Stimulated activated naive CD4-positive, alpha-beta T cell (primary cell): ENCODE measurements around the gene HSPA14.
"Not testable (repeated sequence)": the region's sequence is repeated elsewhere in the genome, so short reads cannot be mapped to it uniquely, and the experiment has no call there.

Source experiments
- DNase-seq, 6 experiments: peaks; one replicate each; lab custom pipeline; 2025; lab: John Stamatoyannopoulos, UW

Gene HSPA14, protein sequence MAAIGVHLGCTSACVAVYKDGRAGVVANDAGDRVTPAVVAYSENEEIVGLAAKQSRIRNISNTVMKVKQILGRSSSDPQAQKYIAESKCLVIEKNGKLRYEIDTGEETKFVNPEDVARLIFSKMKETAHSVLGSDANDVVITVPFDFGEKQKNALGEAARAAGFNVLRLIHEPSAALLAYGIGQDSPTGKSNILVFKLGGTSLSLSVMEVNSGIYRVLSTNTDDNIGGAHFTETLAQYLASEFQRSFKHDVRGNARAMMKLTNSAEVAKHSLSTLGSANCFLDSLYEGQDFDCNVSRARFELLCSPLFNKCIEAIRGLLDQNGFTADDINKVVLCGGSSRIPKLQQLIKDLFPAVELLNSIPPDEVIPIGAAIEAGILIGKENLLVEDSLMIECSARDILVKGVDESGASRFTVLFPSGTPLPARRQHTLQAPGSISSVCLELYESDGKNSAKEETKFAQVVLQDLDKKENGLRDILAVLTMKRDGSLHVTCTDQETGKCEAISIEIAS

DNA sequence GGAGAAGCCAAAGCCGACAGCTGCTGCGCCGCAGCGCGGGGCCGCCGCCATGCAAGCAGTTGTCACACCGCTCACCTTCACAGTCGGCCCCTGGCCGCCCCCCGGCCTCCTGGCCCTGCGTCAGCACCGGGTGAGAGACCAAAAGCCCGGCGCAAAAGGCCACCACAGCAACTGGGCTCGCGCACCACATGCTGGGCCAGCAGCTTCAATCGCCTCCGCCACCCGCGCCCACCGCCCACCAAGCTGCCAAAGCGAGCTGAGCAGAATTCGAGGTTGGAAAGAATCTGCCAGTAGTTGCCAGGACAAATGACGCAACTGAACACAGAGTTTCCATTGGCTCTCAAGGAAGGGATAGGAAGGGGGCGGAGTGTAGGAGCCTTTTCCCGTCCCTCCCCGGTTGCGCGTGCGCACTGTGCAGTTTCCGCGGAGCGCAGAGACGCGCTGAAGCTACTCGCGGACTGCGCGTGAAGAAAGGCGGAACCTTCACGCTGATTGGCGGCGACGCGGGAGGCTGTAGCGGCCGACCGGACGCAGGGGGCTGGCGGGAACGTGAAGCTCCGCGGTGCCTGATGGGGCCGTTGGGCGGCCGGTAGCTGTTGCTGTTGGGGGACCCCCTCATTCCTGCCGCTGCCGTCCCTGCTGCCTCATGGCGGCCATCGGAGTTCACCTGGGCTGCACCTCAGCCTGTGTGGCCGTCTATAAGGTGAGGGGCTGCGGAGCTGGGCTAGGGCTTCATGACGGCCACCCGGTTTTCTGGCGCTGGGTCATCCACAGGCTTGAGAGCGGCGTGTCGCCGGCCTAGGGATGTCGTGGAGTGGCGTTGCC is at the start of gene HSPA14, which contains the start of the genes CDNF and MSANTD7:
TSS of gene HSPA14 (plus strand) at position 550 of the 825 bp plus-strand sequence. CDS start at position 647, 97 bp downstream.
TSS of gene CDNF (minus strand) at position 281 of the 825 bp plus-strand sequence. CDS start at position 190, 91 bp downstream.
TSS of gene MSANTD7 (plus strand) at position 550 of the 825 bp plus-strand sequence. CDS start 3,979 bp downstream, outside the sequence.
- peak; percentile 93 to 98 (median 98) for DNase-seq

DNA sequence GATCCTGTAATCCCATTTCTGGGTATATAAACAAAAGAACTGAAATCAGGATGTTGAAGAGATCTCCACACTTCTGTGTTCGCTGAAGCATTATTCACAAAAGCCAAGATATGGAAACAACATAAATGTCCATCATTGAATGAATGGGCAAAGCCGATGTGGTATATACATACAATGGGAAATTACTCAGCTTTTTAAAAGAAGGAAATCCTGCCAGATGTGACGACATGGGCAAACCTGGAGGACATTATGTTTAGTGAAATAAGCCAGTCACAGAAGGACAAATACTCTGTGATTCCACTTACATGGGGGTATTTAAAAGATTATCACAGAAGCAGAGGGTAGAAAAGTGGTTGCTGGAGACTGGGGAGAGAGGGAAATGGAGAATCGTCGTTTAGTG is 39.5 kb upstream of the HSPA14 start:
- DNase-seq = no peak

DNA sequence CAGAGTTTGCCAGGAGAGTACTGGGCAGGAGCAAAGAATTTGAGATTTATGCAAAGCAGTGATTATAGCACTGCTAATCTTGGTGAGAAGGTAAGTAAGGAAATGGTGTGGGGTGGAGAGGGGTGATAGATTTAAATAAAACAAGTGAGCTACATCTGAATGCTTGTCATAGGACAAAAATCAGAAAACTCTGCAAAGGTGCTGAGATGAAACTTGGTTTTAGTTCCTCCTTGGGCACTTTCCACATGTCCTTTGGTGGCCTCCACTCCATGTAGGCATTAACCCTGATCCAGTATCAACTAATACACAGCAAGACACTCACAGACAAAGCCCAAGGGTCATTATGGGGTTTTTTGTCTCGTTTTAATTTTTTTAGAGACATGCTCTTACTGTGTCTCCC is 37.7 kb upstream of the HSPA14 start:
- DNase-seq = no peak

DNA sequence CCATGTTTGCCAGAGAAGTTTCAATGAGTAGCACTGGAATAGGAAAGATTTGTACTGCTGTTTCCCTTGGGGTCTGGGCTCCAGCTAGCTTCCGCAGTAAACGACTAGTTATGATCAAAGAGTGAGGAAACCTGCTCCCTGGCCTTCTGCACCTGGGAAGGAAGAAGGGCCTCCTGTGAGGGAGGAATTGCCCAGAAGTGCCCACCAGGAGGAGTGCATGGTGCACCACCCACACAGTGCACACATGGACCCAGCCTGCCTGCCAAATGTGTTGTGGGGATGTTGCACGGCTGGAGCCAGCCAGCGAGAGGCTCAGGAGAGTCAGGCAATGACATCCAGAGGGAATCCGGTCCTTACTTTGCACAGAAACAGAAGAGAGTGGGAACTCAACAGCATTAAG is 36.4 kb upstream of the HSPA14 start:
- no peak for DNase-seq

DNA sequence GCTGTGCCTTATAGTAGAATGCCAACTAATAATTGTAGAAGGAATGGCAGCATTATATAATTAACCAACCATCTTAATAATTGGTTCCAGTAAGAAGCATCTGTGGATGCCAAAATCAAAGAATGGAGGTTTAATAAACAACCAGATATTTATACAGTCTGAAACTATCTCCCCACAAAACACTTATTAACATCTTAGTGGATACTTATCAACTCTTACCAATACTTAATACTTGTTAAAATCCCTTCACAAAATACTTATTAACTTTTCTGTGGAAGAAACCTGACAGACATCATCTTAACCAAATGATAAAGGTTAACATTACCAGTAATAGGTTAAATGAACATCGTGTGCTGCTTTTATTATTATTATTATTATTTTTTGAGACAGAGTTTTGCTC is 34.3 kb upstream of the HSPA14 start:
- no peak for DNase-seq

DNA sequence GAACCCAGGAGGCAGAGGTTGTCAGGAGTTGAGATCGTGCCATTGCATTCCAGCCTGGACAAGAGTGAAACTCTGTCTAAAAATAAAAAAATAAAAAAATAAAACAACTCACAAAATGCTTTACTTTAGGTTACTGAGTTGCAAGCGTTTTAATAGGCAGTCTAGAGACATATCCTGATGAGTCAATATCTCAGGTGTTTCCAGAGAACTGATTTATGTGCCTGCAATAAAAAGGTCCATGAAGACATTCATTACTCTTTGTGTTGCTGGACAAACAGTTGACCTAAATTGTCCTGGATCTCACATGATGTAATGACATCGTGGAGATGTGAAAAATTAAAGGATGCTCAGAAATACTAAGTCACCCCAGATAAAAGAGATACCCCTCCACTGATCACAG is 31.8 kb upstream of the HSPA14 start:
- no peak for DNase-seq

DNA sequence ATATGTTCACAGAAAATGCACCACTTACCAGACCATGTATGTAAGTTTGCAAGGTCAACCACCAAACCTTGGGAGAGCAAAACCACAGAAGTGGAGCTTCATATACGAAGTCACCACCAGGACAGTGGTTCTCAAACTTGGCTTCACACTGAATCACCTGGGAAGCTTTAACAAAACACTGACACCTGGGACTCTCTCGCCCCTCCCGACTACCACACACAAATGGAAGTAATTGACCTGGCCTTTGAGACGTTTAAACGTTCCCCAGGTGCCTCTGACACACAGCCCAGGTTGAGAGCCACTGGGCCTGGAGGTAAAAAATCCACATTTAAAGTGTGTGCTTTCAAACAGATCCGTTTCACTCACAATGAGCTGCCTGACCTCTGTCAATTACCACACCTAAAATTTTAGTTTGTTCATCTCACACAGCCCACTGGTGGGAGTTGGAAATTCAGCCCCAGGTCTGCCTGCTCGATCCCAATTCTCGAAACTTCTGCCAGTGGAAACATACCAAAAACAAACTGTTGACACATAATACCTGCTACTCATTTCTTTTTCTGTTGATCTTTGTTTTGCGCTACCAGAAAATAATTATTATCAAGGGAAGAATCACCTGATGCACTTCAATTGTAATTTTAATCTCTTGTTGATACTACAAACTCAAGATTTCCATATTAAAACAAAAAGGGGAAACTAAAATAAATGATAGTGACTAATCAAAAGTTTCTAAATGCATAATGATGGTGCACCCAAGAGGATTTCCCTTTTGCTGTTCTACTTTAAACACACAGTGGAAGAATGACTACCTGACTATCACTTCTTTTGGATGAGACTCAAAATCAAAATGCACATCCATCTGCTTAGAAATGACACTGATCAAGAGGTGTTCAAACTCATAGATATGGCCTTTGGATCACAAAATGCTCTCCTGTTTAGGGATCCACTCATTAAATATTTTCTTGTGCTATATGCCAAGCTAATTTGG is 26.8 kb upstream of the HSPA14 start:
- no peak for DNase-seq

DNA sequence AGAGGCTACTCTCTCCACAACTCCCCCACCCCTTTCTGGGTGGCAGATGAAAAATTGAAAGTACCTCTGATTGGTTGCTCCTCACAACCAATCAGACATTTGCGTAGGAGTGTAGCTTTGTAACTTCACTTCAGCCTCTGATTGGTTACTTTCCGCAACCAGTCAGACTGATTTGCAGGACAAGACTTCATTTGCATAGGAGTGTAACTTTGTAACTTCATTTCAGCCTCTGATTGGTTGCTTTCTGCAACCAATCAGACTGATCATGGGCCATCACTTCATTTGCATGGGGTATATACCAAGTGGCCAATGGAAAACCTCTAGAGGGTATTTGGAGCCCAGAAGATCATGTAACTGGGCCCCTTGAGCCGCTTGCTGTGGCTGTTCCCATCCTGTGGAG is 25.8 kb upstream of the HSPA14 start:
- no peak for DNase-seq

DNA sequence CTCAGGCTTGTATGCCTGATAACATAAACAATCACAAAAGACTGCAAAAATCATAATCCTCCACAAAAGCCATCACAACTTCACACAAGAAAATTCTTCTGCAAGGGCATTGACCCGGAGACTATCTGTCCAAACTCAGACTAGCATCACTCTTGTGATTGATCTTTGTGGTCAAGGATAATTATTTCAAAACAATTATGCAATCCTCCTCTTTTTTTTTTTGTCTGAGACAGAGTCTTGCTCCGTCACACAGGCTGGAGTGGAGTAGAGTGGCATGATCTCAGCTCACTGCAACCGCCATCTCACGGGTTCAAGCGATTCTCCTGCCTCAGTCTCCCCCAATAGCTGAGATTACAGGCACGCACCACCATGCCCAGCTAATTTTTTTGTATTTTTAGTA is 22.4 kb upstream of the HSPA14 start:
- DNase-seq = no peak

DNA sequence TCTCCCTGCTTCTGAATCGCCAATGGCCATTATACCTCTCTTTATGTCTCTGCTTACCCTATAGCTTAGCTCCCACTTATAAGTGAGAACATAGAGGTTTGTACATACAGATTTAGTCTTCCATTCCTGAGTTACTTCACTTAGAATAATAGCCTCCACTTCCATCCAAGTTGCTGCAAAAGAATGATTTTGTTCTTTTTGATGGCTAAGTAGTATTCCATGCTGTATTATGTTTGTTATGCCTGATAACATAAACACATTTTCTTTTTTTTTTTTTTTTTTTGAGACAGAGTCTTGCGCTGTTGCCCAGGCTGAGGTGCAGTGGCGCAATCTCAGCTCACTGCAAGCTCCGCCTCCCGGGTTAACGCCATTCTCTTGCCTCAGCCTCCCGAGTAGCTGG is 21.4 kb upstream of the HSPA14 start:
- not testable (repeated sequence) for DNase-seq

DNA sequence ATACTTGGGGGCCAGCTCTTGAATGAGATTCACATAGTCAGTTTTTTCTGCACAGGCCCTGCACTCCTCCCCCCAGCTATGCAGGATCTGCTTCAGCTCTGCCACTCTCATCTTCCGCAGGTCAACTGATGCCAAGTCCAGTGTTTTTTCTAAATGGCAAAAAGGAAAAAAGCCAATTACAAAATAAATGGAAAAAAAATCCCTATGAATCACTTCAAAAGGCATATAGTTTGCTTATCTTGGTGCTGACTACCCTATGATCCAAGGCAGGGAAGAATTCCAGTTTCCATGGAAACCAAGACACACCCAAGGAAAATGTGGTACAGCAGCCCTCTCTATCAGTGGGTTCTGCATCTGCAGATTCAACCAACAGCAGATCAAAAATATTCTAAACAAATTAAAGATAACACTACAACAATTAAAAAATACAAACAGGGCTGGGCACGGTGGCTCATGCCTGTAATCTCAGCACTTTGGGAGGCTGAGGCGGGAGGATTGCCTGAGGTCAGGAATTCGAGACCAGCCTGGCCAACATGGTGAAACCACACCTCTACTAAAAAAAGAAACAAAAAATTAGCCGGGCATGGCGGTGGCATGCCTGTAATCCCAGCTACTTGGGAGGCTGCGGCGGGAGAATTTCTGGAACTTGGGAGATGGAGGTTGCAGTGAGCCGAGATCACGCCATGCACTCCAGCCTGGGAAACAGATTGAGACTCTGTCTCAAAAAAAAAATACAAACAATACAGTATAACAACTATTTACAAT is 17.9 kb upstream of the HSPA14 start:
- no peak for DNase-seq

DNA sequence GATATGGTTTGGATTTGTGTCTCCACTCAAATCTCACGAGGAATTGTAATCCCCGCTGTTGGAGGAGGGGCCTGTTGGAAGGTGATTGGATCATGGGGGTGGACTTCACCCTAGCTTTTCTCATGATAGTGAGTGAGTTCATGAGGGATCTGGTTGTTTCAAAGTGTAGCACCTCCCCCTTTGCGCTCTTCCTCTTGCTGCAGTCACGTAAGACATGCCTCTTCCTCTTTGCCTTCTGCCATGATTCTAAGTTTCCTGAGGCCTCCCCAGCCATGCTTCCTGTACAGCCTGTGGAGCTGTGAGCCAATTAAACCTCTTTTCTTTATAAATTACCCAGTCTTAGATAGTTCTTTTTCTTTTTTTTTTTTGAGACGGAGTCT is 17.3 kb upstream of the HSPA14 start:
- no peak for DNase-seq

DNA sequence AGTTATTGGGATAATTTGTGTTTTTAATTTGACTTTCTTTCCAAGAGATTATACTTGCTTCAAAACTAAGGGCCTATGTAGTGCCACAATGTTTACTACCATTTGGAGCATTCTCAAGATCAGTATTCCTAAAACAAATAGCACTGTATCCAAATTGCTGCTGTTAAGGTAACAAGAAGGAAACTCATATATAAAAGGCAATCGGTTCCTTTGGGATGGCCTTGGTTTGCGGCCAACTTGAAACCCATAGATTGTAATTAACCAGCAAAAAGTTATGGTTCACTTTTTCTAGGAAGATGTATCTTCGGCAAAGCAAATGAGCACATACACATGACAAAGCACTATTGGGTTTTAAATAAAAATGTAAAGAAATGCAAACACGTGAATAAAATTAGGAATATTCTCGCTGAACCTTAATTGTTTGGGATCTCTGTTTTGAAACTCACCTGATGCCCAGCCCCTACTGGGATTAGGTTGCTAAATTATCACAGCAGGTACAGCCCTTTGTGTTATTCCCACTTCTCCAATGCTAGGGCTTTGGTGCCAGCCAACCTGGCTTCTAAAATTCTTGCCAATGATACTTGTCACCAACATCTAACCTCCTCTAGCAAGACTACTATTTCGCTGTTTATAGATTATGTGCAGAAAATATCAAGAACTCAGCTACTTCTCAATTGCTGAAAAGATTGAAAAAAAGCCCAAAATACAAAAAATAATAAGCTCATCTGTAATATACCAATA is 16.3 kb upstream of the HSPA14 start:
- DNase-seq = no peak

DNA sequence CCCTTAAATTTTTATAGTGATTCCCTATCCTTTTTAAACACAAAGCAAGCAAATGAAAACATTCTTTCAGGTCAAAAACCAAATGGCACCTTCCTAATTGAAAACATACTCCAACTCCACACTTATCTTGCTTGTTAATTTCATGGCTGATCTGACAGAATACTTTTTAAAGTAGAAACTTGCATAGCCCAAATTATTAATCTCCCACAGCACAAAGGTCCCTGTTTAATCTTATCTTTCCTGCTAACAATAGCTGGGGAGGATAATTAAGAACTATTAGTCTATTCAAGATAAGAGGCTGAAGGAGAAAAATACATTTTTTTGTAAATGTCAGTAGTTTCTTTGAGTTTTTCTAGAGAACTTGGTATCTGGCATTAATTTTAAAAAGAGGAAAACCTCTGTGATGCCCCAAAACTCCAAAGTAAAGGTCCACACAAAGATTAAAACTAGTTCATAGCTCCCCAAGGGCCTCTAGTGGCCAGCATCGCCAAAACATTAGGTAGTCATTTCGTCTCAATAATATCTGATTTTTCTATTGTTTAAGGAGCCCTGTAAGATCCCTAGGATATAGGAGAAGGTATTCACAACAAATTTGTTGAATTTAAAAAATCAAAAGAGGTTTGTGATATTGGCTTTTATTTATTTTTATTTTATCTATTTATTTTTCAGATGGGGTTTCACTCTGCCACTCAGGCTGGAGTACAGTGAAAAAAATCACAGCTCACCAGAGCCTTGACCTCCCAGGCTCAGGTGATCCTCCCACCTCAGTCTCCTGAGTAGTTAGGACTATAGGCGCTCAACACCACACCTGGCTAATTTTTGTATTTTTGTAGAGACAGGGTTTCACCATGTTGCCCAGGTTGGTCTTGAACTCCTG is 15.0 kb upstream of the HSPA14 start:
- DNase-seq = peak in 3 of 6 experiments; percentile 1 to 35 (median 21)

DNA sequence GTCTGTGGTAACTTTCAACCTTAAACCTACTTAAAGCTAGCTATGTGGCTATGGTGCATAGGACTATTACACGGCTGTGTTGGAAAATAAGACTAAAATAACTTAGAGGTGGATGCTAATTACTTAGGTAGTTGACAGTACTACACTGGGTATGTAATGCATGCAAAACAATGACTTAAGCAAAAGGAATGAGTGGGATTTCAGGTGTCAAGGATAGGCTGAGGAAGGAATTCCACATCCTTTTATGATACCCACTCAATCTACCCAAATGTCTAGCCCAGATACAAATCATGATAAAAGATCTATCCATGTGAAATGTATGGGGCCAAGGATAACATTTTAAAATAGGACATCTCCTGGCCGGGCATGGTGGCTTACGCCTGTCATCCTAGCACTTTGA is 14.1 kb upstream of the HSPA14 start:
- DNase-seq = no peak

DNA sequence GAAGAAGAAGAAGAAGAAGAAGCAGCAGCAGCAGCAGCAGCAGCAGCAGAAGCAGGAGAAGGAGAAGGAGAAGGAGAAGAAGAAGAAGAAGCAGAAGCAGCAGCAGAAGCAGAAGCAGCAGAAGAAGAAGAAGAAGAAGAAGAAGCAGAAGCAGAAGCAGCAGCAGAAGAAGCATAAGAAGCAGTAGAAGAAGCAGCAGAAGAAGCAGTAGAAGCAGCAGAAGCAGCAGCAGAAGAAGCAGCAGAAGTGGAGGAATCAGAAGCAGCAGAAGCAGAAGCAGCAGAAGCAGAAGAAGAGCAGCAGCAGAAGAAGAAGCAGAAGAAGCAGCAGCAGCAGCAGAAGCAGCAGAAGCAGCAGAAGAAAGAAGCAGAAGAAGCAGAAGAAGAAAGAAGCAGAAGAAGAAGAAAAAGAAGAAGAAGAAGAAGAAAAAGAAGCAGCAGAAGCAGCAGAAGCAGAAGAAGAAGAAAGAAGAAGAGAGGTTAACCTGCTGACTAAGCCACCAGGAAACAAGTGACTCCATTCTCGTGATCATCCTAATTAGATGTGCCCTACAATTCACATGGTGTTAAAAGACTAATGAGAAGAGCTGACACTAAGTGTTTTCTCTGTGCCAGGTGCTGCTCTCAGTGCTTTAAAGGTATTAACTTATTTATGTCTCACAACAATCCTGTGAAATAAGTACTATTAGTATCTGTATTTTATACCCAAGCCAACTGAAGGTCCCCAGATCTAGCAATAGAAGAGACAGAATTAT is 11.9 kb upstream of the HSPA14 start:
- DNase-seq = no peak

DNA sequence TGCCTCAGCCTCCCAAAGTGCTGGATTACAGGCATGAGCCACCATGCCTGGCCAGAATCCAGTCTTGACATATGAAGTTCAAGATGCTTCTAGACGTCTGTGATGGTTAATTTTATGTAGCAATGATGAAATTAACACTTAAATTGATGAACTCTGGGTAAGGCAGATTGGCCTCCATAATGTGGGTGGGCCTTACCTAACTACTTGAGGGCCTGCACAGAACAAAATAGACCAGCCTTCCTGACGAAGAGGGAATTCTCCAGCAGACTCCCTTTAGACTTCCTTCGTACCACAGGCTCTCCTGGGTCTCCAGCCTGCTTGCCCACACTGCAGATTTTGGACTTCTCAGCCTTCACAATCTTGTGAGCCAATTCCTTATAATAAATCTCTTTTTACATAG is 5.0 kb upstream of the HSPA14 start:
- no peak for DNase-seq

DNA sequence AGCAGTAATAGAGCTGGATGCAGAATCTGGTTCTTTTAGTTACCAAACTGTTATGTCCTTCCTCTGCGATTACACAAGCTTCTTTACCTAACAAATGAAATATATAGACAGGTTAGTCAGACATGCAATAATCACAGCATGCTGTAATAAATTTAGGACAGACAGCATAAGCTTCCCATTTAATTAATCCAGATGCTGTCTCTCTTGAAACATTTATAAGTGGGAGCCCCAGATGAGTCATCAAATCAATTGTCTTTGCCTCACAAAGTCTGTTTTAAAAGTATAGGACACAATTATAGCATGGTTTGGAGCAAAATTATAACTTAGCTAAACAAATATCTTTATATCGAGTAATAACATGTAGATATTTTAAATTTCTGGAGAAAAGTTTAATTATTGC is 1.9 kb upstream of the HSPA14 start:
- DNase-seq = no peak
